ENCODE results near the gene OTOA.

GRCh38 chr16:21620592-21620991 lies 43.2 kb upstream of the OTOA start:
- TF ChIP-seq POLR2AphosphoS5 (IDR thresholded peaks at IDR 0.05; ENCODE audit: insufficient read depth in 1 of 2, low read depth in 1 of 2) (no peak), POLR2A (IDR thresholded peaks at IDR 0.05) (no peak)

Measured in vagina (tissue), 2 donors.